HG03442 (cell line): ENCODE data around the gene ARFIP1.
"Not testable (repeated sequence)": the region's sequence is repeated elsewhere in the genome, so short reads cannot be mapped to it uniquely, and the experiment has no call there.

ENCODE experiments used
- ATAC-seq: cut with Tn5 transposase; IDR thresholded peaks from one replicate; pipeline ENCODE4 v1.9.1; 2021; ENCODE audit warnings: mild to moderate bottlenecking, moderate library complexity; ENCODE audit not compliant: unreplicated experiment

The ARFIP1 gene

GRCh38 chr4:152836936-152837335 lies 57.2 kb downstream of the ARFIP1 start:
- ATAC-seq, result no peak

- ATAC-seq, result not testable (repeated sequence)
Observed at GRCh38 chr4:152839729-152840128, 60.0 kb downstream of the ARFIP1 start.

- ATAC-seq, result no peak
Observed at GRCh38 chr4:152843481-152844090, 63.8 kb downstream of the ARFIP1 start.

- no peak for ATAC-seq
Observed at GRCh38 chr4:152847376-152847775, 67.6 kb downstream of the ARFIP1 start.

- no peak for ATAC-seq
Observed at GRCh38 chr4:152848508-152848907, 68.8 kb downstream of the ARFIP1 start.

GRCh38 chr4:152849350-152849749 lies 69.6 kb downstream of the ARFIP1 start:
- no peak for ATAC-seq

- ATAC-seq, result peak; percentile 75
Observed at GRCh38 chr4:152850377-152850776, 70.6 kb downstream of the ARFIP1 start.

GRCh38 chr4:152851226-152851625 lies 71.5 kb downstream of the ARFIP1 start:
- ATAC-seq, result no peak

GRCh38 chr4:152853293-152853692 lies 73.5 kb downstream of the ARFIP1 start:
- no peak for ATAC-seq

- ATAC-seq, result not testable (repeated sequence)
Observed at GRCh38 chr4:152854016-152854415, 74.3 kb downstream of the ARFIP1 start.

GRCh38 chr4:152856960-152857359 lies 77.2 kb downstream of the ARFIP1 start:
- ATAC-seq, result no peak

- no peak for ATAC-seq
Observed at GRCh38 chr4:152858934-152859333, 79.2 kb downstream of the ARFIP1 start.

GRCh38 chr4:152860046-152860445 lies 80.3 kb downstream of the ARFIP1 start:
- ATAC-seq, result no peak

- ATAC-seq, result no peak
Observed at GRCh38 chr4:152862608-152863007, 82.9 kb downstream of the ARFIP1 start.

GRCh38 chr4:152864361-152864760 lies 84.6 kb downstream of the ARFIP1 start:
- no peak for ATAC-seq

- not testable (repeated sequence) for ATAC-seq
Observed at GRCh38 chr4:152866432-152866993, 86.8 kb downstream of the ARFIP1 start.

- ATAC-seq, result no peak
Observed at GRCh38 chr4:152870606-152871005, 90.9 kb downstream of the ARFIP1 start.

GRCh38 chr4:152875261-152875660 lies 95.5 kb downstream of the ARFIP1 start:
- ATAC-seq, result no peak

GRCh38 chr4:152877868-152878267 lies 98.1 kb downstream of the ARFIP1 start:
- ATAC-seq, result no peak

GRCh38 chr4:152880263-152880662 lies 100.5 kb downstream of the ARFIP1 start:
- no peak for ATAC-seq

GRCh38 chr4:152881974-152882373 lies 102.2 kb downstream of the ARFIP1 start:
- no peak for ATAC-seq

- no peak for ATAC-seq
Observed at GRCh38 chr4:152885185-152885584, 105.4 kb downstream of the ARFIP1 start.

GRCh38 chr4:152886201-152886600 lies 106.4 kb downstream of the ARFIP1 start:
- ATAC-seq, result no peak
